NCI-H69 (cell line): Measurements from ENCODE around the gene GPX2.
"Not testable (repeated sequence)": the region's sequence is repeated elsewhere in the genome, so short reads cannot be mapped to it uniquely, and the experiment has no call there.

Experiments used
- DNase-seq: peaks from one replicate; lab custom pipeline; 2025; lab: John Stamatoyannopoulos, UW

GPX2 gene

GRCh38 chr14:64913477-64913876, 29.1 kb downstream of the GPX2 start:
- not testable (repeated sequence) for DNase-seq

- no peak for DNase-seq
Observed at GRCh38 chr14:64912261-64912660, 30.3 kb downstream of the GPX2 start.

GRCh38 chr14:64910847-64911495, 31.6 kb downstream of the GPX2 start:
- DNase-seq = peak; percentile 63

- DNase-seq = no peak
Observed at GRCh38 chr14:64906022-64906421, 36.5 kb downstream of the GPX2 start.

GRCh38 chr14:64899958-64900357, 42.6 kb downstream of the GPX2 start:
- no peak for DNase-seq

GRCh38 chr14:64891839-64892375, 50.6 kb downstream of the GPX2 start:
- DNase-seq = peak; percentile 84

- DNase-seq = peak; percentile 54
Observed at GRCh38 chr14:64891173-64891838, 51.2 kb downstream of the GPX2 start.

GRCh38 chr14:64889352-64889751, 53.2 kb downstream of the GPX2 start:
- no peak for DNase-seq
